Esophagus muscularis mucosa (tissue), 3 donors: ENCODE results near the gene BAIAP2L1.
A peak's percentile ranks its signal among the peaks of the same experiment; 100 is the strongest.

ENCODE experiments used
- POLR2A ChIP-seq: fragments of 450-650 bp; IDR thresholded peaks from one replicate; pipeline ENCODE4 v1.6.1; 2017; ENCODE audit warnings: antibody characterized with exemption, moderate library complexity, mild to moderate bottlenecking, low read depth
- TF ChIP-seq, protein P1 (sequence below), 3 experiments: fragments of 200-600 bp in 2 of 3; fragments of 450-650 bp in 1 of 3; sonication (generic) in 2 of 3; IDR thresholded peaks; one replicate each; pipeline ENCODE4 v1.5.1; 2017 to 2019; ENCODE audit warnings: antibody characterized with exemption in 3 of 3, mild to moderate bottlenecking in 2 of 3, moderate library complexity in 1 of 3

DNA sequence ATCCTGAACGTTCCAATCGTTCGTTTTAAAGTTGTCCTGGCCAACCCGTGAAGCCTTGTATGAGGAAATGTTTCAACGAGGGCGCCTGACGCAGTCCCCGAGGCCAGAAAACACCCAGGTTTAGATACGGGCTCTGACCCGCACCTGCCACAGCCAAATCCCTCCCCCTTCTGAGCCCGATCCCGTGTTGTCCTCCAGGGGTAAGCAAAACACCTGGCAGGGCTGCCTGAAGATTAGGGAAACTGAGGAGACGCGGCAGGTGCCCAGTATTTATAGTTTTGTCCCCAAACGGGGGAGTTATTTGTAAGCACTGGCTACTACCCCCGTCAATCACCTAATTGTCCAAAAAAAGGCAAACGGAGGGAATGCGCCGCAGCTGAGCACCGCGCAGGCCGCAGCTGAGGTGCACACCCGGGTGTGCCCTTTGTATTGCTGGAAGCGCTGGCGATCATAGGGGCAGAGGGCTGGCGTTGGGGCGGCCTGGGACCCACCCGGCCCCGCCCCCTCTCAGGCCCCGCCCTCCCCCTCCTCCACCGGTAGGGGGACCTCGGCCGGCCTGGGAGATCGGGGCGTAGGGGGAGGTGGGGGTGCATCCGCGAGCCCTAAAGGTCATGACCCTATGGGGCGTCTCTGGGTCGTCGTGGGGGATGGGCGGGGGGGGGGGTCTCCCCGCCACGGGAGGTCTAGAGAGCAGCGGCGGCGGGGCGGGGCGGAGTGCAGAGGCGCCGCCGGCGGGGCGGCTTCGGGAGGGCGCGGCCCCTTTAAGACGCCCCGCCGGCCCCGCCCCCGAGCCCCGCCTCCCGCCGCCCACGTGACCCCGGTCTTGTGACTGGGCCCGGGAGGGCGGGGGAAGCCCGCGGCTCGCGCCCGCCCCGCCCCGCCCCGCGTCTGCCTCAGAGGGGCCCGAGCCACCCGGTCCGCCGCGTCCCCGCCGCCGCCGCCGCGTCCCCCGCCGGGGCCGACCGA, 119.8 kb downstream of the BAIAP2L1 start, which contains the start of gene BRI3:
- TF ChIP-seq, protein P1, sequence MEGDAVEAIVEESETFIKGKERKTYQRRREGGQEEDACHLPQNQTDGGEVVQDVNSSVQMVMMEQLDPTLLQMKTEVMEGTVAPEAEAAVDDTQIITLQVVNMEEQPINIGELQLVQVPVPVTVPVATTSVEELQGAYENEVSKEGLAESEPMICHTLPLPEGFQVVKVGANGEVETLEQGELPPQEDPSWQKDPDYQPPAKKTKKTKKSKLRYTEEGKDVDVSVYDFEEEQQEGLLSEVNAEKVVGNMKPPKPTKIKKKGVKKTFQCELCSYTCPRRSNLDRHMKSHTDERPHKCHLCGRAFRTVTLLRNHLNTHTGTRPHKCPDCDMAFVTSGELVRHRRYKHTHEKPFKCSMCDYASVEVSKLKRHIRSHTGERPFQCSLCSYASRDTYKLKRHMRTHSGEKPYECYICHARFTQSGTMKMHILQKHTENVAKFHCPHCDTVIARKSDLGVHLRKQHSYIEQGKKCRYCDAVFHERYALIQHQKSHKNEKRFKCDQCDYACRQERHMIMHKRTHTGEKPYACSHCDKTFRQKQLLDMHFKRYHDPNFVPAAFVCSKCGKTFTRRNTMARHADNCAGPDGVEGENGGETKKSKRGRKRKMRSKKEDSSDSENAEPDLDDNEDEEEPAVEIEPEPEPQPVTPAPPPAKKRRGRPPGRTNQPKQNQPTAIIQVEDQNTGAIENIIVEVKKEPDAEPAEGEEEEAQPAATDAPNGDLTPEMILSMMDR (IDR thresholded peaks at IDR 0.05): no peak
- peak; percentile 83 for TF ChIP-seq POLR2A
